OCI-LY7 (cell line): ENCODE results near the gene RBCK1. TPM values are rescaled to one million over a fixed set of nuclear protein-coding genes. Genes with fewer than 3 reads are reported as not detected.

ENCODE experiments used
- BruUV-seq: library from RNA; stranded (reverse); fragments of 400-500 nt; replicated peaks from 2 replicates; lab custom pipeline; 2021; lab: Mats Ljungman, UMichigan
- CTCF ChIA-PET: fragments of 300-600 bp; sonication (Branson Sonifier 250); formaldehyde crosslinking; loops from one replicate; lab custom pipeline; 2022; ENCODE audit warnings: antibody characterized with exemption; ENCODE audit not compliant: unreplicated experiment; lab: Charles Lee
- POLR2A ChIA-PET: fragments of 300-600 bp; sonication (Branson Sonifier 250); formaldehyde crosslinking; loops from one replicate; lab custom pipeline; 2022; ENCODE audit warnings: antibody characterized with exemption; lab: Charles Lee
- DNase-seq: peaks from one replicate; pipeline ENCODE4 v3.0.0-alpha.2; 2015; ENCODE audit warnings: low spot score
- H2AFZ ChIP-seq: fragments of 200-600 bp; sonication (generic), shearing (Covaris generic); 2 replicates; pipeline ENCODE4 v1.6.1; 2014; ENCODE audit warnings: mild to moderate bottlenecking, antibody characterized with exemption, low read length, moderate library complexity
- H3K27ac ChIP-seq: fragments of 200-600 bp; sonication (generic); 2 replicates; pipeline ENCODE4 v1.5.1; 2014; ENCODE audit warnings: mixed run types, low read depth, mild to moderate bottlenecking, moderate library complexity, low read length, inconsistent platforms; ENCODE audit not compliant: poor library complexity, severe bottlenecking
- H3K36me3 ChIP-seq: fragments of 200-600 bp; sonication (generic); 2 replicates; pipeline ENCODE4 v1.6.1; 2014; ENCODE audit warnings: mild to moderate bottlenecking, antibody characterized with exemption, low read length, moderate library complexity, mixed read lengths; ENCODE audit not compliant: insufficient read depth
- H3K4me1 ChIP-seq: fragments of 200-600 bp; sonication (generic); 2 replicates; pipeline ENCODE4 v1.5.1; 2014; ENCODE audit warnings: mild to moderate bottlenecking, low read length; ENCODE audit not compliant: insufficient read depth, poor library complexity, severe bottlenecking
- H3K4me2 ChIP-seq: fragments of 200-600 bp; sonication (generic); 2 replicates; pipeline ENCODE4 v1.6.1; 2014; ENCODE audit warnings: mild to moderate bottlenecking, low read length
- H3K4me3 ChIP-seq: fragments of 200-600 bp; sonication (generic); 2 replicates; pipeline ENCODE4 v1.5.1; 2014; ENCODE audit warnings: mild to moderate bottlenecking, low read depth, low read length; ENCODE audit not compliant: poor library complexity, severe bottlenecking
- H3K79me2 ChIP-seq: fragments of 200-600 bp; sonication (generic); 2 replicates; pipeline ENCODE4 v1.6.1; 2016; ENCODE audit warnings: low read depth, mild to moderate bottlenecking, low read length, moderate library complexity, mixed read lengths; ENCODE audit not compliant: insufficient read depth
- H3K9me2 ChIP-seq: fragments of 200-600 bp; sonication (generic); 2 replicates; pipeline ENCODE4 v1.6.1; 2016; ENCODE audit warnings: mild to moderate bottlenecking, low read length, mixed read lengths; ENCODE audit not compliant: insufficient read depth
- H3K9me3 ChIP-seq: fragments of 200-600 bp; sonication (generic); 2 replicates; pipeline ENCODE4 v1.6.1; 2014; ENCODE audit warnings: mild to moderate bottlenecking, mixed run types, low read length, mixed read lengths
- H4K20me1 ChIP-seq: fragments of 200-600 bp; sonication (generic); 2 replicates; pipeline ENCODE4 v1.6.1; 2014; ENCODE audit warnings: mild to moderate bottlenecking, antibody characterized with exemption, low read length, moderate library complexity, mixed read lengths; ENCODE audit not compliant: insufficient read depth
- CTCF ChIP-seq: fragments of 200-600 bp; sonication (generic); conservative IDR thresholded peaks from 2 replicates; pipeline ENCODE4 v1.5.1; 2014; ENCODE audit warnings: mild to moderate bottlenecking, antibody characterized with exemption, low read length, moderate library complexity, mixed read lengths
- EZH2phosphoT487 ChIP-seq: fragments of 200-600 bp; sonication (generic); IDR thresholded peaks from 2 replicates; pipeline ENCODE4 v1.6.1; 2018; ENCODE audit warnings: low read depth, borderline replicate concordance, mild to moderate bottlenecking, mixed run types, antibody characterized with exemption, low read length, moderate library complexity, mixed read lengths
- intact Hi-C: fragments of 100-400 bp; cut with micrococcal nuclease; formaldehyde crosslinking; loops from one replicate; pipeline ENCODE4 v1.10.0; 2022; ENCODE audit not compliant: unreplicated experiment
- total RNA-seq, 2 experiments: library from RNA; depleted of rRNA in 1 of 2; stranded (reverse); fragments of >200 nt in 1 of 2; shearing (Covaris generic) in 1 of 2; gene quantifications; 2 replicates each; pipeline ENCODE4 v1.2.3, GENCODE V29; 2014 to 2022

RBCK1 gene
- total RNA-seq, 2 experiments from 2014 or later: 82.9 to 140 TPM

- no peaks in the 10 kb centered on the region for H3K9me2 ChIP-seq
- H3K79me2 ChIP-seq: peaks cover 49% of the 10 kb centered on the region
- ChIA-PET CTCF (no interaction called here), POLR2A (interaction anchor here (0.7 to 2.1 kb wide), 2 partner anchors 25 to 29 kb away, joined by 5 to 7 read pairs; no protein-coding TSS in a partner anchor)
- peaks cover 13% of the 10 kb centered on the region for H3K4me1 ChIP-seq
- H3K36me3 ChIP-seq: peaks cover 95% of the 10 kb centered on the region
- TF ChIP-seq CTCF (no peak), EZH2phosphoT487 (no peak)
- DNase-seq: no peak
- peaks cover 13% of the 10 kb centered on the region; the same call in 1 of the 2 replicates for H4K20me1 ChIP-seq
- H3K9me3 ChIP-seq: no peaks in the 10 kb centered on the region
- H3K4me2 ChIP-seq: no peak overlapping the region
- no peak overlapping the region for H3K27ac ChIP-seq
- no peak overlapping the region for H2AFZ ChIP-seq
- BruUV-seq: no TSS peak
- intact Hi-C loops: no loop called here
- H3K4me3 ChIP-seq: no peak overlapping the region
These were observed 20.6 kb upstream of the RBCK1 start for GRCh38 chr20:387520-387919.

- Histone ChIP-seq H2AFZ (no peak overlapping the region), H3K79me2 (peaks cover 41% of the 10 kb centered on the region), H3K9me2 (no peaks in the 10 kb centered on the region), H3K27ac (no peak overlapping the region), H3K4me1 (peaks cover 5% of the 10 kb centered on the region), H4K20me1 (0 out of 2 replicates have a peak, but pooled peaks cover 9% of the 10 kb centered on the region), H3K36me3 (peaks cover 95% of the 10 kb centered on the region), H3K9me3 (no peaks in the 10 kb centered on the region), H3K4me3 (no peak overlapping the region), H3K4me2 (no peak overlapping the region)
- POLR2A ChIA-PET: no interaction called here
- BruUV-seq: no TSS peak
- DNase-seq: no peak
- intact Hi-C loops: no loop called here
- CTCF ChIA-PET: no interaction called here
- TF ChIP-seq EZH2phosphoT487 (no peak), CTCF (no peak)
These were observed 19.8 kb upstream of the RBCK1 start for GRCh38 chr20:388034-388994.

GRCh38 chr20:389220-389619 lies 18.9 kb upstream of the RBCK1 start:
- peaks cover 32% of the 10 kb centered on the region; the same call in 1 of the 2 replicates for H3K79me2 ChIP-seq
- CTCF ChIA-PET: no interaction called here
- intact Hi-C loops: no loop called here
- H4K20me1 ChIP-seq: no peaks in the 10 kb centered on the region
- POLR2A ChIA-PET: no interaction called here
- no peak overlapping the region for H3K27ac ChIP-seq
- BruUV-seq: no TSS peak
- H3K9me2 ChIP-seq: no peaks in the 10 kb centered on the region
- no peak overlapping the region for H3K4me2 ChIP-seq
- TF ChIP-seq CTCF (no peak), EZH2phosphoT487 (no peak)
- no peak for DNase-seq
- no peaks in the 10 kb centered on the region for H3K9me3 ChIP-seq
- H2AFZ ChIP-seq: no peak overlapping the region
- peaks cover 95% of the 10 kb centered on the region for H3K36me3 ChIP-seq
- no peak overlapping the region for H3K4me3 ChIP-seq
- no peaks in the 10 kb centered on the region for H3K4me1 ChIP-seq
